Measurements from ENCODE around the gene BTNL2.

BTNL2 gene

DNA sequence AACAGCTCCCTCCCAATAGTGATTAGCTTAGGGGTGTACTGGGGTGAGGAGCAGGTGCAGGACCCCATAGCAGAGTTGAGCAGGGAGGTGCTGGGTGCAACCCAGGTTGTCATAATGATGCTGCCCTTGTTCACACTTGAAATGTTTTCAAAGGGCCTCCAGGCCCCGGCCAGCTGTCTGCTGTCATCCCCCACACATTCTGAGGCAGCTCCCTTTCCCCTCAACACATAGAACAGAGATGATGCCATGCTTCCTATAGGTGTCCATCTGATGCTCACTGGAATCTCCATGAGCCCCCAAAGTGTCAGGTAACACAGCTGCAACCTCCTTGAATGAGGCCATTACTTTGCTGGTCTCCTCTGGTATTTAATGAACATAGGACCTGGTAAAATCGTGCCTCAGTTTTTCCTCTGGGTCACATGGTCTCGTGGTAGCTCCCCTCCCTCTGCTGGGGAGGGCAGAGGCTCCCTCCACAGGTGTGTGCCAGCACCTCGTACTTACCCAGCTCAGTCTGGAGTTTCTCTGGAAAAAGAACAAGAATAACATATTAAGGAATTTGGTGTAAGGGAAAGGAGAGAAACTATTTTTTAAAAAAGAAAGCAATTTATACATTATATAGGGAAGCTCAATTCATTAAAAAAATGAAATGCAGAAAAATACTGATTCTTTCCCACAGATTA lies 5.6 kb downstream of the BTNL2 start:
- Mint-ChIP-seq H3K27ac (no peak overlapping the region), H3K36me3 (ENCODE audit: low read depth) (no peaks in the 10 kb centered on the region), H3K4me3 (no peak overlapping the region), H3K9me3 (no peaks in the 10 kb centered on the region), H3K27me3 (ENCODE audit: low read depth) (peaks cover 34% of the 10 kb centered on the region), H3K4me1 (ENCODE audit: low read depth) (peaks cover 4% of the 10 kb centered on the region)
- no peak for DNase-seq (ENCODE audit: low spot score)

DNA sequence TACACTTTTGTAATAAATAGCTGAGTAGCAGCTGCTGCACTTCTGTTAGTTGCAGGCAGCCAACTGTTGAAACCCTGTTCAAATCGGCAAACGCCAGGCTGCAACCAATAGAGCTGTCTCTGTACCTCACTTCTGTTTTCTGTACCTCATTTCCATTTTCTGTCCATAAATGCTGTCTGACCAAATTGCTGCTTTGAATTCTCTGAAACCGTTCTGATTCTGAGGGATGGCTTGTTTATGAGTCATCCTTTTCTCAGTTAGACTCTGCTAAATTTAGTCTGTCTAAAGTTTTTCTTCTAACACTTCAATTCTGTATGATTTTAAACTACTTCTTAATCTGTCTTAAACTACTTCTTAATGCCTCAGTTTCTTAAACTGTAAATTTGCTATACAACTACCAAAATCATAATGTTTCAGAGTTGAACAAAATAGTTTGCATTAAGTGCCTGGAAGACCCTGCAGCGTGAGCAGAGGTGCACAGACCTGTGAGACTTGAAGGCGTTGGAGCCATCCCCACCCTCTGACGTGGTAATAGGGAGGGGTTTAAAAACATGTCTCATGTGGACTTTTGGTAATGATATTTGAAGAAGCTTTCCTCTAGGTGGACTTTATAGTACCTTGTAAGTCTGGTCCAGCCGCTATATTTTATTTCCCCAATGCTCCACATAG lies 9.6 kb downstream of the BTNL2 start:
- no peaks in the 10 kb centered on the region for H3K9me3 Mint-ChIP-seq
- H3K27me3 Mint-ChIP-seq (ENCODE audit: low read depth), result peaks cover 23% of the 10 kb centered on the region
- H3K4me1 Mint-ChIP-seq (ENCODE audit: low read depth), result peaks cover 4% of the 10 kb centered on the region
- no peak for DNase-seq (ENCODE audit: low spot score)
- no peaks in the 10 kb centered on the region for H3K36me3 Mint-ChIP-seq (ENCODE audit: low read depth)
- H3K4me3 Mint-ChIP-seq, result no peak overlapping the region
- no peak overlapping the region for H3K27ac Mint-ChIP-seq

DNA sequence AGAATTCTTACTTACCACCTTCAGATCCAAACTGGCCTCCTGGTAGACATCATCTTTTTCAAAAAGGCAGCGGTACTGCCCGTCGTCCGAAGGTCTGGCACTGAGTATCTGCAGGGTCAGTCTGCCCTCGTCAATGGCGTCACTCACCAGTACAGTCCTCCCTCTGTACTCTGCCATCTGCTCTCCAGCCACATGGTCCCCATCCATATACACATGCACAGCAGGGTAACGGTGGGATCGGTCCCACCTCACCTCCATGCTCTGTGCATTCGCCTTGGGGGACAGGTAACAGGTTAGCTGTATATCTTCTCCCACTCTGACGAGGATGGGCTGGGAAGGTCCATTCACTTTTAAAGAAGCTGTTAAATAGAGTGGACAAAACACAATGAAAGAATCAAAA lies 11.0 kb downstream of the BTNL2 start:
- Mint-ChIP-seq H3K27me3 (ENCODE audit: low read depth) (peaks cover 21% of the 10 kb centered on the region), H3K4me3 (no peak overlapping the region), H3K36me3 (ENCODE audit: low read depth) (no peaks in the 10 kb centered on the region), H3K9me3 (no peaks in the 10 kb centered on the region), H3K4me1 (ENCODE audit: low read depth) (peaks cover 4% of the 10 kb centered on the region), H3K27ac (no peak overlapping the region)
- DNase-seq (ENCODE audit: low spot score), result no peak

DNA sequence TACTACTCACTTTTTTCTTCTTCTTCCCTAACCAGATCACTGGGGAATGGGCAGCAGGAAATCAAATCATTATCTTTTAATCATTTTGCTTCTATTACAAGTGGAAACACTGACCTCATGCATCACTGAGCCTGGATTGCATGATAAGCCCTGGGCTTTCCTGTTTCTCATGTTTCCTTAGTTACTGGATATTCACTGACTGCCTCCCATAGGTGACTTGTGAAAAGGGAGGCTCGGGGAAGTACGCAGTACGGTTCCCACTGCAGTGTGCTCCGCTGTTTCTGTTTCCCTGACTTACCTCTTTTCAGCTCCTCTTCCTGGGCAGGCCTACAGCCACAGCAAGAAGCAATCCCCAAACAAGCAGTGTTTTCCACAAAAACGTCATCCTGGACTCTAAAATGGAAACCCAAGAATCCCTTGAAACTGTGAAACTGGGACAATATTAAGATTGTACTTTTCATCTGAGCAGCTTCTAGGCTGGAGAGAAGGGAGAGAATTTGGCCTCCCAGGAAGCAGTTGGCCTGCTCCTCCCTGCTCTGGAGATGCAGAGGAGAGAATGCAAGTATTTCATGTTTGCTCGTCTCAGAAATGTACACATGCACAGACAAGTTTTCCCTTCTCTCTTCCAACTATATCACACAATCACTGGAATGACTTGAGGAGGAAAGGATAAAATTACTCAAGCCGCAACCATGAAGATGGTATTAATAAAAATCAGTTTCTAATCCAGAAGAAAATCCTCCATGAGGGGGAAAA lies 13.1 kb downstream of the BTNL2 start:
- no peak overlapping the region for H3K4me3 Mint-ChIP-seq
- peaks cover 4% of the 10 kb centered on the region for H3K4me1 Mint-ChIP-seq (ENCODE audit: low read depth)
- H3K9me3 Mint-ChIP-seq, result no peaks in the 10 kb centered on the region
- peaks cover 27% of the 10 kb centered on the region for H3K27me3 Mint-ChIP-seq (ENCODE audit: low read depth)
- DNase-seq (ENCODE audit: low spot score), result no peak
- H3K27ac Mint-ChIP-seq, result no peak overlapping the region
- no peaks in the 10 kb centered on the region for H3K36me3 Mint-ChIP-seq (ENCODE audit: low read depth)

DNA sequence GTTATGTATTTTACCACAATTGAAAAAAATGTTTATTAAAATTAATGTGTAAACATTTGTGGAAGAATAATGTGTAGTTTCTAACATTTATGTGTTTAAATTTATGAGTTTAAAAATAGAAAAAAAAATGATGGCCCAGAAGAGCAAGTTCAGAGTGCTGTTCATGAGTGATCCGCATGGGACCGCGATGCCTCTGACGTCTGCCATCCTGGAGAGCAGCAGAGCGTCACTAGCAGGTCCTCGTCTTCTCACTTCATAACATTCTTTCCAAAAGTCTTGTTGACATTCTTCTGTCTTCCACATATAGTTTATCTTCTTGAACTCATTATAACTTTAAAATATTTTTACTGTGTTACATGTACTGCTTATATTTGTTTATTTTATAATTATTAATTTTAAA lies 15.5 kb downstream of the BTNL2 start:
- no peak overlapping the region for H3K4me3 Mint-ChIP-seq
- no peak for DNase-seq (ENCODE audit: low spot score)
- no peaks in the 10 kb centered on the region for H3K36me3 Mint-ChIP-seq (ENCODE audit: low read depth)
- no peaks in the 10 kb centered on the region for H3K9me3 Mint-ChIP-seq
- peaks cover 33% of the 10 kb centered on the region for H3K27me3 Mint-ChIP-seq (ENCODE audit: low read depth)
- no peak overlapping the region for H3K27ac Mint-ChIP-seq
- no peaks in the 10 kb centered on the region for H3K4me1 Mint-ChIP-seq (ENCODE audit: low read depth)

DNA sequence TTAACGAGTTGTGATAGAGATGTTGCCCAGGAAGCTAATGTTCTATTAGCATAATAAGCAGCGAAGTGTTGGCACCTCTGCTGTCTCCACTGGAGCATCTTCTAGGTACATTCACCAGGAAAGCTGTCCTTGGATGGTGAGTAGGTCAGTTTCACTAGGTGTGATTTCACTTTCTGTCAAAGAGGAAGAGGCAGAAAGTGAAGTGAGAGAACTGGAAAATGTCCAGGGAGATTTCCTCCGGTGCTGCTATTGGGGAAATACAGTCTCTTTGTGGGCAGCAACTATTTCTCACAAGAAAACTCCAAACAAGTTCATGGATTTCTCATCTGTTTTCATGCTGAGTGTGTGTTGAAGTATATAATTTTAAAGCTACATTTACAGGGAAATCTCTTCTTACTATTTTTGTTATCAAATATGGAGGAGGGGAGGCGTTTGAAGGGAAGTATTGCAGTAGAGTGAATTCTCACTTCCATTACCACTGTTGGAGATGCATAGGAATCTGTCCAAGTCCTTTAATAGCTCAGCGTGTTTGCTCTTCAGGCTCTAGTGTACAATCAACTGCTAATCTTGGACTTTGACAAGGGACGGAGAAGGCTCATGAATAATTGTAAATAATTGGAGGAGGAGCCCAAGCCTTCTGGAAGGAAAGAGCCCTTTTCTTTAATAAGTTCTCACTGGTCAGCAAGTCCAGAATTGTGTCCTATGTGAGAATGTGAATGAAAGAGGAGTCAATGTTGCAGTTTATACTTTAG lies 19.2 kb downstream of the BTNL2 start:
- H3K27me3 Mint-ChIP-seq (ENCODE audit: low read depth), result peaks cover 33% of the 10 kb centered on the region

DNA sequence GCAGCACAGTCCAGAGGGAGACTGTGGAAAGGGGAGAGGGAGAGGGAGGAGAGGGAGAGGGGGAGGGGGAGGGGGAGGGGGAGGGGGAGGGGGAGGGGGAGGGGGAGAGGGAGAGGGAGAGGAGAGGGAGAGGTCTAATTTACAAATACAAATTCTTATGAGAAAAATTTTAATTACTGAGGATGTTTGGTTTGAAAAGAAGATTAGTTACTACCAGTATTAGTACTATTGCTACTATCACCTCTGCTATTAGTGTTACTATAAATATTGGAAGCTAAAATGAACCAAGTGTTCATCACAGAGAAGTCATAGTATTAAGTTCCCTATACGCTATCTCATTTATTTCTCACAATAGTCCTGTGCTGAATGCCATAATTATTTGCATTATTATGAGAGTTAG lies 20.9 kb downstream of the BTNL2 start:
- Mint-ChIP-seq H3K36me3 (ENCODE audit: low read depth) (no peaks in the 10 kb centered on the region), H3K27ac (no peak overlapping the region), H3K9me3 (no peaks in the 10 kb centered on the region), H3K4me3 (no peak overlapping the region), H3K27me3 (ENCODE audit: low read depth) (peaks cover 30% of the 10 kb centered on the region), H3K4me1 (ENCODE audit: low read depth) (no peaks in the 10 kb centered on the region)
- DNase-seq (ENCODE audit: low spot score), result no peak

More for the DNA sequence above, 19.2 kb downstream of the BTNL2 start:
- no peak overlapping the region for H3K27ac Mint-ChIP-seq
- DNase-seq (ENCODE audit: low spot score), result no peak
- no peak overlapping the region for H3K4me3 Mint-ChIP-seq
- H3K9me3 Mint-ChIP-seq, result no peaks in the 10 kb centered on the region
- no peaks in the 10 kb centered on the region for H3K36me3 Mint-ChIP-seq (ENCODE audit: low read depth)
- no peaks in the 10 kb centered on the region for H3K4me1 Mint-ChIP-seq (ENCODE audit: low read depth)

DNA sequence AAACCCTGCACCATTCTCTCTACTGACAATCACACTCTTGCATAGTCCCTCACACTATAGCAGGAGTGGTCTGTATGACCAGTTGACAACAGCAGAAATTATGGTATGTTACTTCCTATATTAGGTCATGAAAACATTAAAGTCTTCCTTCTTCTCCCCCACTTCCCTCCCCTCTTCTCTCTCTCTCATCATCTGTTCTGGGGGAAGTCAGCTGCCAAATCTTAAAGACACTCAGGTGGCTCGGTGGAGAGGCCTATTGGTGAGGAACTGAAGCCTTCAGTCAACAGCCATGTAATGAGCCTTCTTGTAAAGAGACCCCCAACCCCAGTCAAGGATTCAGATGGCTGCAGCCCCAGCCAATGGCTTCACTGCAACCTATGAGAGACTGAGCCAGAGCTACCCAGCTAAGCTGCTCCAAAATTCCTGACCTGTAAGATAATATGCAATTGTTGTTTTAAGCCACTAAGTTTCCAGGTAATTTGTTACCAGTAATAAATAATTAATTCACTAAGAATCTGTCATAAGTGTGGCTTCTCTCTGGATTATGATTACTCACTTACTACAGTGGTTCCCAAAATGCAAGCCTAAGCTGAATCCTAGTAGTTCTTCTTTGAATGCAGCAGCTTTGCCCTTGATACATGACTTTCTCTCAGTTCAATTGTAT lies 24.1 kb downstream of the BTNL2 start:
- no peak for DNase-seq (ENCODE audit: low spot score)
- Mint-ChIP-seq H3K27me3 (ENCODE audit: low read depth) (peaks cover 24% of the 10 kb centered on the region), H3K4me3 (no peak overlapping the region), H3K27ac (no peak overlapping the region), H3K4me1 (ENCODE audit: low read depth) (no peaks in the 10 kb centered on the region), H3K36me3 (ENCODE audit: low read depth) (no peaks in the 10 kb centered on the region), H3K9me3 (no peaks in the 10 kb centered on the region)

DNA sequence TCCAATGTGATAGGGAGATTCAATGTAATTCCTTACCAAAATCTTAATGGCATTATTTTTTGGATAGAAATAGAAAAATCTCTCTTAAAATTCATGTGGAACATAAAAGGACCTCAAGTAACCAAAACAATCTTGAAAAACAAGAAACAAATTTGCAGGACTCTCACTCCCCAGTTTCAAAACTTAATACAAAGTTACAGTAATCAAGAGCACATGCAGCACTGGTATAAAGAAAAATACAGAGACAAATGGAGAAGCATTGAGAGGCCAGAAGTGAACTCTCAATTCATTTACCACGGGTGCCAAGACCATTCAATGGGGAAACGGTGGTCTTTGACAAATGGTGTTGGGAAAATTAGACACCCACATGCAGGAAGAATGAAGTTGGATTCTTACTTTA lies 27.4 kb downstream of the BTNL2 start:
- Mint-ChIP-seq H3K27ac (no peak overlapping the region), H3K27me3 (ENCODE audit: low read depth) (peaks cover 34% of the 10 kb centered on the region), H3K4me3 (no peak overlapping the region), H3K36me3 (ENCODE audit: low read depth) (no peaks in the 10 kb centered on the region), H3K4me1 (ENCODE audit: low read depth) (no peaks in the 10 kb centered on the region), H3K9me3 (no peaks in the 10 kb centered on the region)
- no peak for DNase-seq (ENCODE audit: low spot score)

DNA sequence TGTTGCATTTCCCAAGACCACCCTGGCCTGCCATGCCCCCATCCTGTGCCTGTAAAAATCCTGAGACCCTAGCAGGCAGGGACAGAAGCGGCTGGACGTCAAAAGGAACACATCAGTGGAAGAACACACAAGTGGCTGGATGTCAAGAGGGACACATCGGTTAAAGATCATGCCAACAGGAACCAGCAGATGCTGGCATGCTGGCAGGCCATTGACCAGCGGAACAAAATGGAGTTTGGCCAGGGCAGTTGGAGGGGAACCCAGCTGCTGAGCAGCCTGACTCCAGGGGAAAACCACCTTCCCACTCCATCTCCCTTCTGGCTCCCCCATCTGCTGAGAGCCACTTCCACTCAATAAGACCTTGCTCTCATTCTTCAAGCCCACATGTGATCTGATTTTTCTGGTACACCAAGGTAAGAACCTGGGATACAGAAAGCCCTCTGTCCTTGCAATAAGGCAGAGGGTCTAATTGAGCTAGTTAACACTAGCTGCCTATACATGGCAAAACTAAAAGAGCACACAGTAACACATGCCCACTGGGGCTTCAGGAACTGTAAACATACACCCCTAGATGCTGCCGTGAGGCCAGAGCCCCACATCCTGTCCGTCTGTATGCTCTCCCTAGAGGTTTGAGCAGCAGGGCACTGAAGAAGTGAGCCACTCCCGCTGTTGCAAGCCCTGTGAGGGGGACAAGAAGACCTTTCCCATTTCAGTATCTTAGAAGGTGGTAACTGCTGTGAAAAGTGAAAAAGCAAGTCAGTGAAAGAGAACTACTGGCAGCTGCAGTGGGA lies 31.0 kb downstream of the BTNL2 start:
- H3K4me1 Mint-ChIP-seq (ENCODE audit: low read depth), result peaks cover 2% of the 10 kb centered on the region
- H3K9me3 Mint-ChIP-seq, result no peaks in the 10 kb centered on the region
- H3K4me3 Mint-ChIP-seq, result no peak overlapping the region
- peaks cover 28% of the 10 kb centered on the region for H3K27me3 Mint-ChIP-seq (ENCODE audit: low read depth)
- no peaks in the 10 kb centered on the region for H3K36me3 Mint-ChIP-seq (ENCODE audit: low read depth)
- no peak overlapping the region for H3K27ac Mint-ChIP-seq
- no peak for DNase-seq (ENCODE audit: low spot score)

DNA sequence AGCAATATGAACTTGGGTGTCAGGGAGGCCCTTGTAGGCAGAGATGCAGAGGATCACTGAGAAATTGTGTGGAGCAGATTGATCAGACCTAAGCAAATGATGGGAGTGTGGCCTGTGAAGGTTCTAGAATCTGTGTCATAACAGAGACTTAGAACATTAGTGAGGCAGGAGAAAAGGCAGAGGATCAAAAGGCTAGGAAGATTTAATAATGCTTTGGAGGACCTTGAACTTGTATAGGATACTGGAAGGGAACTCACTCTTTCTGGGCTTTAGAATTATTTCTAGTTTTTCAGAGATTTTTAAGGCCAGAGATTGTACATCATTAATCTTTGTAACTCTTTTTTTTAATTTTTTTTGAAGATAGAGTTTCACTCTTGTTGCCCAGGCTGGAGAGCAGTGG lies 35.2 kb downstream of the BTNL2 start, which contains the start of gene TSBP1:
TSS of gene TSBP1 (minus strand) at position 101 of the 400 bp plus-strand sequence. CDS start 197 bp downstream, outside the sequence.
- H3K27me3 Mint-ChIP-seq (ENCODE audit: low read depth), result peaks cover 8% of the 10 kb centered on the region
- no peak within 1 kb of the TSS for H3K27ac Mint-ChIP-seq
- no peaks in the 10 kb centered on the region for H3K36me3 Mint-ChIP-seq (ENCODE audit: low read depth)
- H3K4me1 Mint-ChIP-seq (ENCODE audit: low read depth), result peaks cover 9% of the 10 kb centered on the region
- H3K9me3 Mint-ChIP-seq, result no peaks in the 10 kb centered on the region
- no peak for DNase-seq (ENCODE audit: low spot score)
- no peak within 1 kb of the TSS for H3K4me3 Mint-ChIP-seq

DNA sequence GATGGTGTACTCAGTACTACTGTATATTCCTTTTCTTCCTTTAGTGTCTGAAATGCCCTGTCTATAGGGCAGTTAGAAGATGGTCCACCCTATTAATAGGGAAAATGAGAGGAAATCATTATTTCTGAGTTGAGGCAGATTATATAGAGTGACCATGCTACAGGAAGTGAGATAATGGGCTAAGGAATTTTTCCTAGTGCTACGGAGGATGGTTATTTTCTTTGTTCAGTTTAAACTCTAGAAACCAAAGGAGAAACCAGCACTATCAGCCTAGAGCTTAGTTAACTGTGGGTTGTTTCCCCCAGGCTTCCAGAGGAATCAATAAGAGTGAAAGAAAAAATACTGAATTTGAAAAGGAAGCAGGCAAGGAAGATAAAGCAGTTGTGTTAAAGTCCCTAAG lies 35.8 kb downstream of the BTNL2 start:
- no peaks in the 10 kb centered on the region for H3K36me3 Mint-ChIP-seq (ENCODE audit: low read depth)
- no peak overlapping the region for H3K27ac Mint-ChIP-seq
- H3K4me1 Mint-ChIP-seq (ENCODE audit: low read depth), result peaks cover 9% of the 10 kb centered on the region
- H3K9me3 Mint-ChIP-seq, result no peaks in the 10 kb centered on the region
- no peak for DNase-seq (ENCODE audit: low spot score)
- H3K27me3 Mint-ChIP-seq (ENCODE audit: low read depth), result peaks cover 4% of the 10 kb centered on the region
- no peak overlapping the region for H3K4me3 Mint-ChIP-seq

DNA sequence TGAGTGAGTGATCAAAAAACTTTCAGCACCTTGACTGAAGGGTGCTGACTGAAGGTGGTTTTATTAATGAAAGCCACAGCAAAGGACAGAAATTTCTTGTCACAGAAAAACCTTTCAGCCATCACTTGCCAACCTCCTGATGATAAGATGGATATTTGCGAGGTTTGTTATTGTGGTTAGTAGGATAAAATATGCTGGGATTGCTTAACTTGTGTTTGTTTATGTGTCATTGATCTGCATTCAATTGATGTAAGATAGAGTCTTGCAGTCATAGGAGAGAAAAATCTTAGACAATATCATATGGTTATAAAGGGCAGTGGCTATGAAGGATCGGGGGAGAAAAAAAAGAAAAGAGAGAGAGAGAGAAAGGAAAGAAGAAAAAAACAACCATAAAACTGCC lies 36.5 kb downstream of the BTNL2 start:
- no peak for DNase-seq (ENCODE audit: low spot score)
- Mint-ChIP-seq H3K27ac (no peak overlapping the region), H3K4me3 (no peak overlapping the region), H3K9me3 (no peaks in the 10 kb centered on the region), H3K4me1 (ENCODE audit: low read depth) (peaks cover 9% of the 10 kb centered on the region), H3K36me3 (ENCODE audit: low read depth) (no peaks in the 10 kb centered on the region), H3K27me3 (ENCODE audit: low read depth) (peaks cover 7% of the 10 kb centered on the region)

Data from T-helper 2 cell treated with Interferon-gamma antibody and Interleukin-4, amounts not matched to agents 5 μg/mL and 100 μg/mL, for 36 hours (primary cell).